H9 (cell line): ENCODE data around the gene SEMA3C. TPM values are rescaled to one million over a fixed set of nuclear protein-coding genes. Genes with fewer than 3 reads are reported as not detected.

Experiments
- DNase-seq: peaks from one replicate; pipeline ENCODE4 v3.0.0-alpha.2; 2017
- H2AFZ ChIP-seq: one replicate; pipeline ENCODE4 v1.6.1; 2013; ENCODE audit warnings: mild to moderate bottlenecking, low read length, control low read depth, moderate library complexity
- H2AK5ac ChIP-seq: 2 replicates; pipeline ENCODE4 v1.6.1; 2013; ENCODE audit warnings: low read length, control low read depth, mixed read lengths; ENCODE audit not compliant: insufficient read length
- H2BK120ac ChIP-seq: one replicate; pipeline ENCODE4 v1.6.1; 2013; ENCODE audit warnings: low read depth, mild to moderate bottlenecking, low read length, control low read depth, inconsistent platforms; ENCODE audit not compliant: poor library complexity, severe bottlenecking
- H2BK12ac ChIP-seq: 2 replicates; pipeline ENCODE4 v1.6.1; 2013; ENCODE audit warnings: low read length, control low read depth, mixed read lengths, low read depth; ENCODE audit not compliant: insufficient read length
- H2BK15ac ChIP-seq: 2 replicates; pipeline ENCODE4 v1.6.1; 2013; ENCODE audit warnings: low read depth, low read length, control low read depth
- H2BK20ac ChIP-seq: one replicate; pipeline ENCODE4 v1.6.1; 2013; ENCODE audit warnings: low read depth, mild to moderate bottlenecking, low read length, control low read depth, inconsistent platforms; ENCODE audit not compliant: poor library complexity, severe bottlenecking
- H2BK5ac ChIP-seq: 2 replicates; pipeline ENCODE4 v1.6.1; 2013; ENCODE audit warnings: low read length, control low read depth, mixed read lengths; ENCODE audit not compliant: insufficient read length
- H3K14ac ChIP-seq: 2 replicates; pipeline ENCODE4 v1.6.1; 2013; ENCODE audit warnings: low read length, control low read depth; ENCODE audit not compliant: insufficient read depth
- H3K18ac ChIP-seq: 2 replicates; pipeline ENCODE4 v1.6.1; 2013; ENCODE audit warnings: low read depth, mild to moderate bottlenecking, mixed read lengths, low read length, control low read depth; ENCODE audit not compliant: insufficient read length
- H3K23ac ChIP-seq: 2 replicates; pipeline ENCODE4 v1.6.1; 2013; ENCODE audit warnings: low read length, control low read depth, mixed read lengths, low read depth; ENCODE audit not compliant: insufficient read length
- H3K23me2 ChIP-seq: 2 replicates; pipeline ENCODE4 v1.6.1; 2013; ENCODE audit warnings: low read depth, mild to moderate bottlenecking, mixed read lengths, low read length, control low read depth; ENCODE audit not compliant: insufficient read length, poor library complexity, severe bottlenecking
- H3K27ac ChIP-seq: 2 replicates; pipeline ENCODE4 v1.5.1; 2013; ENCODE audit warnings: low read length, control low read depth, mixed read lengths, low read depth; ENCODE audit not compliant: insufficient read length
- H3K27me3 ChIP-seq: 2 replicates; pipeline ENCODE4 v1.6.1; 2013; ENCODE audit warnings: low read length, control low read depth, inconsistent platforms; ENCODE audit not compliant: insufficient read depth
- H3K4ac ChIP-seq: 2 replicates; pipeline ENCODE4 v1.6.1; 2013; ENCODE audit warnings: low read depth, mild to moderate bottlenecking, control low read depth, inconsistent platforms, low read length, moderate library complexity
- H3K4me1 ChIP-seq: 2 replicates; pipeline ENCODE4 v1.6.1; 2013; ENCODE audit warnings: low read length, control low read depth, inconsistent platforms; ENCODE audit not compliant: insufficient read depth
- H3K4me2 ChIP-seq: 2 replicates; pipeline ENCODE4 v1.6.1; 2013; ENCODE audit warnings: low read length, control low read depth, mixed read lengths; ENCODE audit not compliant: insufficient read length, insufficient read depth
- H3K56ac ChIP-seq: 2 replicates; pipeline ENCODE4 v1.6.1; 2013; ENCODE audit warnings: low read depth, mild to moderate bottlenecking, mixed read lengths, low read length, control low read depth; ENCODE audit not compliant: insufficient read length
- H3K79me1 ChIP-seq: 2 replicates; pipeline ENCODE4 v1.6.1; 2013; ENCODE audit warnings: low read depth, mild to moderate bottlenecking, moderate library complexity, low read length, control low read depth, inconsistent platforms; ENCODE audit not compliant: insufficient read depth, poor library complexity, severe bottlenecking
- H3K79me2 ChIP-seq: 2 replicates; pipeline ENCODE4 v1.6.1; 2013; ENCODE audit warnings: low read length, control low read depth, inconsistent platforms; ENCODE audit not compliant: insufficient read depth
- H3K9ac ChIP-seq: 2 replicates; pipeline ENCODE4 v1.6.1; 2013; ENCODE audit warnings: low read length, control low read depth, mixed read lengths; ENCODE audit not compliant: insufficient read length; ENCODE audit errors: extremely low read depth
- H3K9me3 ChIP-seq: one replicate; pipeline ENCODE4 v1.6.1; 2013; ENCODE audit warnings: low read depth, low read length, inconsistent platforms; ENCODE audit not compliant: control insufficient read depth
- H3T11ph ChIP-seq: one replicate; pipeline ENCODE4 v1.6.1; 2013; ENCODE audit warnings: mild to moderate bottlenecking, low read length, control low read depth, inconsistent platforms
- H4K20me1 ChIP-seq: one replicate; pipeline ENCODE4 v1.6.1; 2013; ENCODE audit not compliant: control insufficient read depth, insufficient read length, insufficient read depth
- H4K5ac ChIP-seq: 2 replicates; pipeline ENCODE4 v1.6.1; 2013; ENCODE audit warnings: low read depth, mild to moderate bottlenecking, mixed read lengths, low read length, control low read depth; ENCODE audit not compliant: insufficient read length
- H4K8ac ChIP-seq: replicated peaks from 2 replicates; pipeline ENCODE4 v1.6.1; 2013; ENCODE audit warnings: low read length, control low read depth, mixed read lengths, low read depth; ENCODE audit not compliant: insufficient read length
- H4K91ac ChIP-seq: 2 replicates; pipeline ENCODE4 v1.6.1; 2013; ENCODE audit warnings: low read depth, mild to moderate bottlenecking, moderate library complexity, mixed read lengths, low read length, control low read depth; ENCODE audit not compliant: insufficient read length
- H3K27ac Mint-ChIP-seq, 3 experiments: 2 replicates in 2 of 3; 3 replicates in 1 of 3; pipeline ENCODE4 v1.8.0; 2020 to 2021; ENCODE audit warnings: mixed read lengths in 3 of 3, mild to moderate bottlenecking in 1 of 3, moderate library complexity in 1 of 3
- H3K27me3 Mint-ChIP-seq: 2 replicates; pipeline ENCODE4 v1.8.0; 2021; ENCODE audit warnings: low read depth, mild to moderate bottlenecking, moderate library complexity, mixed read lengths
- H3K36me3 Mint-ChIP-seq, 3 experiments: 2 replicates in 2 of 3; 3 replicates in 1 of 3; pipeline ENCODE4 v1.8.0; 2020 to 2021; ENCODE audit warnings: low read depth in 3 of 3, mixed read lengths in 3 of 3; ENCODE audit not compliant: insufficient read depth in 1 of 3
- H3K4me1 Mint-ChIP-seq, 2 experiments: 2 replicates each; pipeline ENCODE4 v1.8.0; 2020; ENCODE audit warnings: mixed read lengths in 2 of 2
- H3K4me3 Mint-ChIP-seq, 2 experiments: 2 replicates in 1 of 2; 3 replicates in 1 of 2; pipeline ENCODE4 v1.8.0; 2020 to 2021; ENCODE audit warnings: mild to moderate bottlenecking in 2 of 2, mixed read lengths in 2 of 2, moderate library complexity in 1 of 2
- H3K9me3 Mint-ChIP-seq, 2 experiments: 2 replicates in 1 of 2; 3 replicates in 1 of 2; pipeline ENCODE4 v1.8.0; 2020; ENCODE audit warnings: mild to moderate bottlenecking in 2 of 2, mixed read lengths in 2 of 2, moderate library complexity in 1 of 2
- WGBS: extraction: QIAGEN DNeasy Blood & Tissue Kit; methylation state at CpG from one replicate; pipeline ENCODE4 v1.1.7; 2013; ENCODE audit warnings: missing lambda C conversion rate, low lambda C conversion rate, mixed read lengths; ENCODE audit not compliant: insufficient read length; ENCODE audit errors: extremely low coverage; 5-methylcytosine and 5-hydroxymethylcytosine counted together
- total RNA-seq: library from RNA; stranded (reverse); gene quantifications from 2 replicates; pipeline ENCODE4 v1.2.1, GENCODE V29; 2021
- TF ChIP-seq, protein P1 (sequence below): fragments of 200-600 bp; sonication (generic); conservative IDR thresholded peaks from 3 replicates; pipeline ENCODE4 v1.8.0; 2021; ENCODE audit warnings: antibody characterized with exemption, mild to moderate bottlenecking

SEMA3C gene
- total RNA-seq, 1 experiment from 2014 or later: 1.6 TPM

- TF ChIP-seq, protein P1, sequence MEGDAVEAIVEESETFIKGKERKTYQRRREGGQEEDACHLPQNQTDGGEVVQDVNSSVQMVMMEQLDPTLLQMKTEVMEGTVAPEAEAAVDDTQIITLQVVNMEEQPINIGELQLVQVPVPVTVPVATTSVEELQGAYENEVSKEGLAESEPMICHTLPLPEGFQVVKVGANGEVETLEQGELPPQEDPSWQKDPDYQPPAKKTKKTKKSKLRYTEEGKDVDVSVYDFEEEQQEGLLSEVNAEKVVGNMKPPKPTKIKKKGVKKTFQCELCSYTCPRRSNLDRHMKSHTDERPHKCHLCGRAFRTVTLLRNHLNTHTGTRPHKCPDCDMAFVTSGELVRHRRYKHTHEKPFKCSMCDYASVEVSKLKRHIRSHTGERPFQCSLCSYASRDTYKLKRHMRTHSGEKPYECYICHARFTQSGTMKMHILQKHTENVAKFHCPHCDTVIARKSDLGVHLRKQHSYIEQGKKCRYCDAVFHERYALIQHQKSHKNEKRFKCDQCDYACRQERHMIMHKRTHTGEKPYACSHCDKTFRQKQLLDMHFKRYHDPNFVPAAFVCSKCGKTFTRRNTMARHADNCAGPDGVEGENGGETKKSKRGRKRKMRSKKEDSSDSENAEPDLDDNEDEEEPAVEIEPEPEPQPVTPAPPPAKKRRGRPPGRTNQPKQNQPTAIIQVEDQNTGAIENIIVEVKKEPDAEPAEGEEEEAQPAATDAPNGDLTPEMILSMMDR: no peak
- H3K27ac Mint-ChIP-seq: no peak overlapping the region; a peak in 1 of 7 replicates
These were observed 21.8 kb downstream of the SEMA3C start for GRCh38 chr7:80896906-80897598.

More at GRCh38 chr7:80896906-80897598, 21.8 kb downstream of the SEMA3C start:
- DNase-seq: no peak
- no peak overlapping the region for H4K91ac ChIP-seq
- no peak overlapping the region for H2BK20ac ChIP-seq
- H3K9me3 Mint-ChIP-seq: no peaks in the 10 kb centered on the region
- H2BK5ac ChIP-seq: no peak overlapping the region
- H3K23me2 ChIP-seq: no peaks in the 10 kb centered on the region
- no peak overlapping the region for H2BK15ac ChIP-seq
- H3K9me3 ChIP-seq: no peaks in the 10 kb centered on the region
- no peak overlapping the region for H3K4me3 Mint-ChIP-seq
- H3K56ac ChIP-seq: no peak overlapping the region
- 100% methylated on average over 1 of the region's 7 CpGs for WGBS
- no peak overlapping the region for H3K4ac ChIP-seq
- H3K14ac ChIP-seq: no peak overlapping the region
- no peak overlapping the region for H3K4me2 ChIP-seq
- no peaks in the 10 kb centered on the region for H3K27me3 Mint-ChIP-seq
- H3K27ac ChIP-seq: no peak overlapping the region
- no peak overlapping the region for H2BK12ac ChIP-seq
- no peaks in the 10 kb centered on the region for H3K27me3 ChIP-seq
- no peaks in the 10 kb centered on the region for H3K4me1 ChIP-seq
- H4K5ac ChIP-seq: no peak overlapping the region
- H2BK120ac ChIP-seq: no peak overlapping the region
- H4K8ac ChIP-seq: no peak overlapping the region
- H3K18ac ChIP-seq: no peak overlapping the region
- no peak overlapping the region for H2AK5ac ChIP-seq
- no peaks in the 10 kb centered on the region for H4K20me1 ChIP-seq
- H2AFZ ChIP-seq: no peak overlapping the region
- H3K79me1 ChIP-seq: no peaks in the 10 kb centered on the region
- no peak overlapping the region for H3T11ph ChIP-seq
- H3K4me1 Mint-ChIP-seq: peaks cover 9 to 10% of the 10 kb centered on the region in 2 experiments; a peak in 3 of 4 replicates
- H3K79me2 ChIP-seq: no peaks in the 10 kb centered on the region
- no peak overlapping the region for H3K9ac ChIP-seq
- no peaks in the 10 kb centered on the region for H3K36me3 Mint-ChIP-seq
- no peak overlapping the region for H3K23ac ChIP-seq
